Measurements from ENCODE around the gene MRPS16.

MRPS16 gene

DNA sequence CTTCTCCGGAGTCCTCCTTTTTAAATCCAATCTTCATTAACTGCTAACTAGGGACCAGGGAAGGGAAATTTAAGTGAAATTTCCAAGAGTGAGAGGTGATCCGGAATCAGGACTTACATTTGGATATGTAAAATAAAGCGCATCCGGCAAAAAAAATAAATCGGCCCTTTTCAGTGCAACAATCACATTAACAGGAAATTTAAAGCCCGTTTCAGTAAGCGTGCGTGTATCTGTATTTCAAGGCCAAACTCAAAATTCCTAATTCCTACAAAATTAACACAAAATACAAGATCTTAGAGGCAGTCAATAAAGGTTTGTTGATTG is 6.2 kb downstream of the MRPS16 start:
- no peak for DNase-seq
- Histone ChIP-seq H3K27me3 (ENCODE audit: insufficient read depth, low read depth, severe bottlenecking) (no peaks in the 10 kb centered on the region), H3K9me3 (ENCODE audit: severe bottlenecking) (no peaks in the 10 kb centered on the region), H3K27ac (peak overlapping the region; percentile 98), H3K4me3 (ENCODE audit: low read depth, low read length) (peak overlapping the region; percentile 86), H3K36me3 (peaks cover 81% of the 10 kb centered on the region)
- TF ChIP-seq, protein P1, sequence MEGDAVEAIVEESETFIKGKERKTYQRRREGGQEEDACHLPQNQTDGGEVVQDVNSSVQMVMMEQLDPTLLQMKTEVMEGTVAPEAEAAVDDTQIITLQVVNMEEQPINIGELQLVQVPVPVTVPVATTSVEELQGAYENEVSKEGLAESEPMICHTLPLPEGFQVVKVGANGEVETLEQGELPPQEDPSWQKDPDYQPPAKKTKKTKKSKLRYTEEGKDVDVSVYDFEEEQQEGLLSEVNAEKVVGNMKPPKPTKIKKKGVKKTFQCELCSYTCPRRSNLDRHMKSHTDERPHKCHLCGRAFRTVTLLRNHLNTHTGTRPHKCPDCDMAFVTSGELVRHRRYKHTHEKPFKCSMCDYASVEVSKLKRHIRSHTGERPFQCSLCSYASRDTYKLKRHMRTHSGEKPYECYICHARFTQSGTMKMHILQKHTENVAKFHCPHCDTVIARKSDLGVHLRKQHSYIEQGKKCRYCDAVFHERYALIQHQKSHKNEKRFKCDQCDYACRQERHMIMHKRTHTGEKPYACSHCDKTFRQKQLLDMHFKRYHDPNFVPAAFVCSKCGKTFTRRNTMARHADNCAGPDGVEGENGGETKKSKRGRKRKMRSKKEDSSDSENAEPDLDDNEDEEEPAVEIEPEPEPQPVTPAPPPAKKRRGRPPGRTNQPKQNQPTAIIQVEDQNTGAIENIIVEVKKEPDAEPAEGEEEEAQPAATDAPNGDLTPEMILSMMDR (IDR thresholded peaks at IDR 0.05; ENCODE audit: low read depth, low read length), result no peak

DNA sequence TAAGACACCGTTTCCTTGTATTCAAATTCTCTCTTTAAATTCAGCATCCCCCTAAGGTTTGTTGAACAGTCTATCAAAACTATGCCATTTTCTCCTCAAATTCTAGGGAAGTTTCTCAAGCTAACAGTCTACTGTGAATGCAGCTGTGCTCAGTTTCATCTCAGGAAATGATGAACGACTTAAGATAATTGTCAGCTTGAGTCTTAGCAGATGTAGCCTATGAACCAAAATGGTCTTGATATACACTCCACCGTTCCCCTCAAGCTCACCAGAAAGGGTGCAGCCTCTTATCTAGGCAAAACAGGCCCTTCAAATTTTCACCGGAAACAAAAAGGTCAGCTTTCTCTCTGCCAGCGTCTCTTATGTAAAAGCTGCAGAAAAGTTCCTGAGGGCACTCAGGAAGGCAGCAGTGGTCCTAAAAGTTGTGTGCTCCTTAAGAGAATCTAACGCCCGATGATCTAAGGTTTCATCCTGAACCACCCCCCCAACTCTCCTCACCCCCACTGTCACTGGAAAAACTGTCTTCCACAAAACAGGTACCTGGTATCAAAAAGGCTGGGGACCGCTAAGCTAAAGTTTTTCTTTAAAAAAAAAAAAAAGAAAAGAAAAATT is 7.5 kb downstream of the MRPS16 start:
- Histone ChIP-seq H3K4me3 (ENCODE audit: low read depth, low read length) (no peak overlapping the region; the same call in 1 of the 2 replicates), H3K27ac (no peak overlapping the region), H3K36me3 (peaks cover 84% of the 10 kb centered on the region), H3K27me3 (ENCODE audit: insufficient read depth, low read depth, severe bottlenecking) (no peaks in the 10 kb centered on the region), H3K9me3 (ENCODE audit: severe bottlenecking) (no peaks in the 10 kb centered on the region)
- DNase-seq, result no peak
- TF ChIP-seq, protein P1 (IDR thresholded peaks at IDR 0.05; ENCODE audit: low read depth, low read length), result no peak

- DNase-seq, result no peak
- peaks cover 82% of the 10 kb centered on the region for H3K36me3 ChIP-seq
Measured at GRCh38 chr10:73239908-73240307, 12.5 kb downstream of the MRPS16 start.

GRCh38 chr10:73238990-73239566 is 13.4 kb downstream of the MRPS16 start:
- TF ChIP-seq, protein P1 (IDR thresholded peaks at IDR 0.05; ENCODE audit: low read depth, low read length), result no peak
- Histone ChIP-seq H3K4me3 (ENCODE audit: low read depth, low read length) (no peak overlapping the region), H3K27me3 (ENCODE audit: insufficient read depth, low read depth, severe bottlenecking) (no peaks in the 10 kb centered on the region), H3K27ac (no peak overlapping the region), H3K9me3 (ENCODE audit: severe bottlenecking) (no peaks in the 10 kb centered on the region), H3K36me3 (peaks cover 82% of the 10 kb centered on the region)
- no peak for DNase-seq

More at GRCh38 chr10:73239908-73240307, 12.5 kb downstream of the MRPS16 start:
- H3K27me3 ChIP-seq (ENCODE audit: insufficient read depth, low read depth, severe bottlenecking), result no peaks in the 10 kb centered on the region
- no peaks in the 10 kb centered on the region for H3K9me3 ChIP-seq (ENCODE audit: severe bottlenecking)
- no peak overlapping the region for H3K4me3 ChIP-seq (ENCODE audit: low read depth, low read length)
- TF ChIP-seq, protein P1 (IDR thresholded peaks at IDR 0.05; ENCODE audit: low read depth, low read length), result no peak
- H3K27ac ChIP-seq, result no peak overlapping the region

DNA sequence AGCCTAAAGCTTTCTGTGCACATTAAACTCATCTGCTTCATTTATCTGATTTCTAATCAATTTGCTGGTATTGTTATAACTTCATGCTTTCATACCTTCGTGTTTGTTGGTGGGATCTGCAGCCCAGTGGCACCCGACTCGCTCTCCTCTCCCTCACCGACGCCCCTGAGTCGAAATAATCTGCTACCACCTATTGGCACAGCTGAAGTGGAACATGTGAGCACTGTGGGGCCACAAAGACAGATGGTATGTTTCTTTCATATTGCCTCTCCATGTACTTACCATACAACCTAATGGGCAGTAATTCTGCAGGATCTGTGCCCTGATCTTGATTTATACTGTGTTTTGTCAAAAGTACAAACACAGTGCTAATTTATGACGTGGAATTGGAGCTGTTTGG is 17.7 kb downstream of the MRPS16 start:
- Histone ChIP-seq H3K9me3 (ENCODE audit: severe bottlenecking) (no peaks in the 10 kb centered on the region), H3K4me3 (ENCODE audit: low read depth, low read length) (no peak overlapping the region), H3K36me3 (peaks cover 57% of the 10 kb centered on the region), H3K27me3 (ENCODE audit: insufficient read depth, low read depth, severe bottlenecking) (no peaks in the 10 kb centered on the region), H3K27ac (no peak overlapping the region)
- TF ChIP-seq, protein P1 (IDR thresholded peaks at IDR 0.05; ENCODE audit: low read depth, low read length), result no peak
- no peak for DNase-seq

DNA sequence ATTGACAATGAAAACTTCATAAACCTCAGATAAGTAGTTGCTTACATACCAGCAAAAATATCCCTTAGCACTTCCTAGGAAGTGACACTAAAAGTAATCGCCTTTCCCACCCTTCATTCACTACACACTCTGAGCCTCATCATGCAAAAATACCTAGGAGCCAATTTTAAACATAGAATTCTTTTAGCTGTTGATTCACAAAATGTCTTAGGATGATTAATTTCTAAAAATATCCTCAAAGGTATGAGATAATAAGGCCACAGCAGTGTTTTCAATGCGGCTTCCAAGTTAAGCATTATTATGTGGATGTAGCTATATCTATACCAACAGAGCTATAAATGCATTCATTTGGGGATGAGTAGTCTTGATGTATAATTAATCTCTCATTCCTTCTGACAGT is 18.6 kb downstream of the MRPS16 start:
- no peaks in the 10 kb centered on the region for H3K9me3 ChIP-seq (ENCODE audit: severe bottlenecking)
- no peak overlapping the region for H3K27ac ChIP-seq
- H3K36me3 ChIP-seq, result peaks cover 49% of the 10 kb centered on the region
- no peak overlapping the region for H3K4me3 ChIP-seq (ENCODE audit: low read depth, low read length)
- DNase-seq, result no peak
- TF ChIP-seq, protein P1 (IDR thresholded peaks at IDR 0.05; ENCODE audit: low read depth, low read length), result no peak
- H3K27me3 ChIP-seq (ENCODE audit: insufficient read depth, low read depth, severe bottlenecking), result no peaks in the 10 kb centered on the region

Measured in WERI-Rb-1 (cell line).